Breast epithelium (tissue), 3 donors: ENCODE results near the gene OR2J3.

ENCODE experiments used
- POLR2A ChIP-seq: fragments of 450-650 bp; IDR thresholded peaks from one replicate; pipeline ENCODE4 v1.6.1; 2016; ENCODE audit warnings: antibody characterized with exemption, mild to moderate bottlenecking, moderate library complexity
- POLR2AphosphoS5 ChIP-seq, 3 donors: sonication (generic); formaldehyde crosslinking; IDR thresholded peaks; one replicate each; pipeline ENCODE4 v1.6.1; 2017; ENCODE audit warnings: antibody characterized with exemption in 3 of 3
- TF ChIP-seq, protein P1 (sequence below), 3 donors: fragments of 450-650 bp; IDR thresholded peaks; one replicate each; pipeline ENCODE4 v1.5.1; 2016 to 2017; ENCODE audit warnings: antibody characterized with exemption in 3 of 3, mild to moderate bottlenecking in 3 of 3, moderate library complexity in 3 of 3

DNA sequence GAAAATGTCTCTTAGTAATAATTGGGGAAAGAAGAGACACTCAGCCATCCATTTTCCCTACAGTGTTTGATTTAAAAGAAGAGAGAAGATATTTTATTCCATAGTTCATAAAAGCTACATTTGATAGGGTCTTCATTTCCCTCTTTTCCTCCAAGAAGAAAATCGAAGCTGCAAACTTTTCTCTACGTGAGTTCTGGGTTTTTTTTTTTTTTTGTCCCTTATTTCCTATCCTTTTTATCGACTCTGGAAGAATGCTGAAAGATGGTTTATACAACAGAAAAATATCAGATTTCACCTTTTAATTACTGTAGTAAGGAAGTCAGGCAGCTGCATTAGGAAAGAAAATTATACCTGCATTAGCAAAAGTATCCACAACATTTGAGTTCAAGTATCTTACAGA, 8.7 kb upstream of the OR2J3 start, which contains the start of gene OR2J1:
- TF ChIP-seq POLR2A (no peak), POLR2AphosphoS5 (IDR thresholded peaks at IDR 0.05) (no peak)
- TF ChIP-seq, protein P1, sequence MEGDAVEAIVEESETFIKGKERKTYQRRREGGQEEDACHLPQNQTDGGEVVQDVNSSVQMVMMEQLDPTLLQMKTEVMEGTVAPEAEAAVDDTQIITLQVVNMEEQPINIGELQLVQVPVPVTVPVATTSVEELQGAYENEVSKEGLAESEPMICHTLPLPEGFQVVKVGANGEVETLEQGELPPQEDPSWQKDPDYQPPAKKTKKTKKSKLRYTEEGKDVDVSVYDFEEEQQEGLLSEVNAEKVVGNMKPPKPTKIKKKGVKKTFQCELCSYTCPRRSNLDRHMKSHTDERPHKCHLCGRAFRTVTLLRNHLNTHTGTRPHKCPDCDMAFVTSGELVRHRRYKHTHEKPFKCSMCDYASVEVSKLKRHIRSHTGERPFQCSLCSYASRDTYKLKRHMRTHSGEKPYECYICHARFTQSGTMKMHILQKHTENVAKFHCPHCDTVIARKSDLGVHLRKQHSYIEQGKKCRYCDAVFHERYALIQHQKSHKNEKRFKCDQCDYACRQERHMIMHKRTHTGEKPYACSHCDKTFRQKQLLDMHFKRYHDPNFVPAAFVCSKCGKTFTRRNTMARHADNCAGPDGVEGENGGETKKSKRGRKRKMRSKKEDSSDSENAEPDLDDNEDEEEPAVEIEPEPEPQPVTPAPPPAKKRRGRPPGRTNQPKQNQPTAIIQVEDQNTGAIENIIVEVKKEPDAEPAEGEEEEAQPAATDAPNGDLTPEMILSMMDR (IDR thresholded peaks at IDR 0.05) = no peak
